ENCODE results near the gene OR1L4.

OR1L4 gene

GRCh38 chr9:122723690-122724089 lies at the start of gene OR1L4:
Gene OR1L4, plus strand, starts transcription at chr9:122723990. Its CDS starts 0 bp downstream, at chr9:122723990.
- DNase-seq, result no peak

- DNase-seq, result no peak
Measured at GRCh38 chr9:122684851-122685250, 38.9 kb upstream of the OR1L4 start.

GRCh38 chr9:122695696-122696095 lies 28.1 kb upstream of the OR1L4 start:
- DNase-seq, result no peak

- DNase-seq, result no peak
Measured at GRCh38 chr9:122718038-122718437, 5.8 kb upstream of the OR1L4 start.

GRCh38 chr9:122719218-122719617 lies 4.6 kb upstream of the OR1L4 start:
- DNase-seq, result no peak

- no peak for DNase-seq
Measured at GRCh38 chr9:122742003-122742402, 18.2 kb downstream of the OR1L4 start, which contains the start of gene OR1L6. Gene OR1L6, plus strand, starts transcription at chr9:122742303. Its CDS starts 7,545 bp downstream, at chr9:122749848.

GRCh38 chr9:122754825-122755224 lies 31.0 kb downstream of the OR1L4 start:
- no peak for DNase-seq

- DNase-seq, result no peak
Measured at GRCh38 chr9:122767817-122768216, 44.0 kb downstream of the OR1L4 start.
